ENCODE results near the gene AGMAT.
A peak's percentile ranks its signal among the peaks of the same experiment; 100 is the strongest.
"Not testable (repeated sequence)": the region's sequence is repeated elsewhere in the genome, so short reads cannot be mapped to it uniquely, and the experiment has no call there.

The AGMAT gene

GRCh38 chr1:15618077-15618654, 33.3 kb upstream of the AGMAT start:
- Histone ChIP-seq H3K9me3 (replicated peaks in 1 of 11) (no peaks in the 10 kb centered on the region), H3K4me1 (peaks cover 38 to 59% (median 49%) of the 10 kb centered on the region in 10 experiments), H3K27ac (peak overlapping the region; percentile 89 to 99 (median 98)), H3K36me3 (peaks cover 0 to 31% (median 22%) of the 10 kb centered on the region in 11 experiments; a peak in 14 of 22 replicates), H3K9ac (peak overlapping the region; percentile 93 to 99 (median 98)), H3K4me3 (peak overlapping the region; percentile 83 to 100 (median 98)), H3K4me2 (peak overlapping the region; percentile 64 to 97 (median 92)), H3K27me3 (no peaks in the 10 kb centered on the region), H4K20me1 (peaks cover 24 to 50% (median 32%) of the 10 kb centered on the region in 11 experiments; a peak in 21 of 22 replicates)
- TF ChIP-seq Cebpa-rat (IDR thresholded peaks at IDR 0.05) = no peak

- TF ChIP-seq Cebpa-rat (IDR thresholded peaks at IDR 0.05) = no peak
- H3K4me1 ChIP-seq = peaks cover 38 to 54% (median 44%) of the 10 kb centered on the region in 10 experiments
- H4K20me1 ChIP-seq = peaks cover 16 to 42% (median 25%) of the 10 kb centered on the region in 11 experiments; a peak in 21 of 22 replicates
- H3K27ac ChIP-seq = peak within 1 kb of the TSS; percentile 89 to 99 (median 98)
- H3K9me3 ChIP-seq (replicated peaks in 1 of 11) = no peaks in the 10 kb centered on the region
- peaks cover 0 to 24% (median 15%) of the 10 kb centered on the region in 11 experiments; a peak in 14 of 22 replicates for H3K36me3 ChIP-seq
- peak within 1 kb of the TSS; percentile 83 to 100 (median 98) for H3K4me3 ChIP-seq
- H3K9ac ChIP-seq = peak within 1 kb of the TSS; percentile 93 to 99 (median 98)
- H3K4me2 ChIP-seq = peak within 1 kb of the TSS; percentile 82 to 97 (median 92)
- H3K27me3 ChIP-seq = no peaks in the 10 kb centered on the region
These were observed 32.6 kb upstream of the AGMAT start, which contains the start of gene DDI2 for GRCh38 chr1:15617173-15618076. Gene DDI2 (plus strand): TSS chr1:15617458. CDS start chr1:15617671, 213 bp downstream.

GRCh38 chr1:15616373-15617172, 31.7 kb upstream of the AGMAT start:
- H3K9ac ChIP-seq = peak overlapping the region; percentile 71 to 99 (median 98)
- no peak for TF ChIP-seq Cebpa-rat (IDR thresholded peaks at IDR 0.05)
- H3K4me3 ChIP-seq = peak overlapping the region; percentile 83 to 100 (median 98)
- peaks cover 0 to 16% (median 8%) of the 10 kb centered on the region in 11 experiments; a peak in 10 of 22 replicates for H3K36me3 ChIP-seq
- H3K27ac ChIP-seq = peak overlapping the region; percentile 57 to 99 (median 82); a peak in 21 of 22 replicates
- no peaks in the 10 kb centered on the region for H3K27me3 ChIP-seq
- peaks cover 8 to 34% (median 16%) of the 10 kb centered on the region in 11 experiments; a peak in 21 of 22 replicates for H4K20me1 ChIP-seq
- no peaks in the 10 kb centered on the region for H3K9me3 ChIP-seq (replicated peaks in 1 of 11)
- H3K4me1 ChIP-seq = peaks cover 37 to 45% (median 39%) of the 10 kb centered on the region in 10 experiments
- peak overlapping the region; percentile 82 to 94 (median 90) for H3K4me2 ChIP-seq

GRCh38 chr1:15610167-15610566, 25.3 kb upstream of the AGMAT start:
- H3K9me3 ChIP-seq (replicated peaks in 1 of 11) = no peaks in the 10 kb centered on the region
- H3K27me3 ChIP-seq = no peaks in the 10 kb centered on the region
- H3K4me3 ChIP-seq = no peak overlapping the region
- H3K4me1 ChIP-seq = 0 out of 20 replicates have a peak, but pooled peaks cover 0 to 5% (median 0%) of the 10 kb centered on the region in 10 experiments
- H3K36me3 ChIP-seq = no peaks in the 10 kb centered on the region
- TF ChIP-seq Cebpa-rat (IDR thresholded peaks at IDR 0.05) = no peak
- H3K27ac ChIP-seq = no peak overlapping the region
- H3K9ac ChIP-seq = no peak overlapping the region
- no peak overlapping the region for H3K4me2 ChIP-seq
- no peaks in the 10 kb centered on the region for H4K20me1 ChIP-seq

- 0 out of 20 replicates have a peak, but pooled peaks cover 0 to 5% (median 0%) of the 10 kb centered on the region in 10 experiments for H3K4me1 ChIP-seq
- TF ChIP-seq Cebpa-rat (IDR thresholded peaks at IDR 0.05) = no peak
- H4K20me1 ChIP-seq = no peaks in the 10 kb centered on the region
- no peak overlapping the region for H3K4me2 ChIP-seq
- H3K36me3 ChIP-seq = no peaks in the 10 kb centered on the region
- H3K4me3 ChIP-seq = no peak overlapping the region
- no peaks in the 10 kb centered on the region for H3K9me3 ChIP-seq (replicated peaks in 1 of 11)
- no peak overlapping the region for H3K9ac ChIP-seq
- no peak overlapping the region for H3K27ac ChIP-seq
- H3K27me3 ChIP-seq = no peaks in the 10 kb centered on the region
These were observed 24.8 kb upstream of the AGMAT start for GRCh38 chr1:15609631-15610030.

- TF ChIP-seq Cebpa-rat (IDR thresholded peaks at IDR 0.05) = no peak
- Histone ChIP-seq H3K9me3 (replicated peaks in 1 of 11) (0 out of 22 replicates have a peak, but pooled peaks cover 0 to 5% (median 0%) of the 10 kb centered on the region in 11 experiments), H3K27me3 (peaks cover 3 to 10% (median 7%) of the 10 kb centered on the region in 11 experiments; a peak in 16 of 22 replicates), H3K4me2 (no peak overlapping the region), H3K9ac (no peak overlapping the region), H3K27ac (no peak overlapping the region), H3K4me3 (no peak overlapping the region), H4K20me1 (no peaks in the 10 kb centered on the region), H3K4me1 (peaks cover 0 to 21% (median 16%) of the 10 kb centered on the region in 10 experiments; a peak in 15 of 20 replicates), H3K36me3 (no peaks in the 10 kb centered on the region)
These were observed 20.8 kb upstream of the AGMAT start for GRCh38 chr1:15605398-15606383.

- H3K4me2 ChIP-seq = peak overlapping the region in 9 of 11 experiments; percentile 66 to 91 (median 85); a peak in 12 of 22 replicates
- not testable (repeated sequence) for H3K9me3 ChIP-seq (replicated peaks in 1 of 11); H3K9ac ChIP-seq; H3K27me3 ChIP-seq; H3K4me3 ChIP-seq; H4K20me1 ChIP-seq; H3K36me3 ChIP-seq
- H3K27ac ChIP-seq = peak overlapping the region in 6 of 11 experiments; percentile 35 to 74 (median 54); a peak in 11 of 22 replicates
- H3K4me1 ChIP-seq = peaks cover 0 to 20% (median 16%) of the 10 kb centered on the region in 10 experiments; a peak in 15 of 20 replicates
These were observed 19.5 kb upstream of the AGMAT start for GRCh38 chr1:15604400-15604799.

GRCh38 chr1:15603966-15604282, 19.1 kb upstream of the AGMAT start:
- H3K36me3 ChIP-seq; H3K9me3 ChIP-seq (replicated peaks in 1 of 11); H3K27me3 ChIP-seq; H4K20me1 ChIP-seq: not testable (repeated sequence)
- Histone ChIP-seq H3K9ac (peak overlapping the region in 5 of 11 experiments; percentile 61 to 74 (median 69); a peak in 7 of 22 replicates), H3K4me2 (peak overlapping the region; percentile 66 to 91 (median 84)), H3K4me3 (peak overlapping the region; percentile 53 to 72 (median 66); a peak in 14 of 20 replicates), H3K4me1 (peaks cover 0 to 20% (median 16%) of the 10 kb centered on the region in 10 experiments; a peak in 15 of 20 replicates), H3K27ac (peak overlapping the region in 10 of 11 experiments; percentile 9 to 76 (median 54); a peak in 16 of 22 replicates)

Measured in BLaER1 treated with 17β-estradiol and CSF1 and Interleukin-3, amounts not matched to agents 10 nM and 100 nM (cell line).